Lower leg skin (tissue), 4 donors: ENCODE results near the gene C11orf98. TPM values are rescaled to one million over a fixed set of nuclear protein-coding genes. Genes with fewer than 3 reads are reported as not detected.
"Not testable (repeated sequence)": the region's sequence is repeated elsewhere in the genome, so short reads cannot be mapped to it uniquely, and the experiment has no call there.

Experiments
- DNase-seq, 2 donors: peaks; one replicate each; pipeline ENCODE4 v3.0.0-alpha.2; 2019; ENCODE audit warnings: low spot score in 2 of 2
- H3K4me3 ChIP-seq: fragments of 200-600 bp; sonication (generic); 2 replicates; pipeline ENCODE4 v1.5.1; 2017; ENCODE audit warnings: mild to moderate bottlenecking, low read depth; ENCODE audit not compliant: poor library complexity, severe bottlenecking
- CTCF ChIP-seq, 3 donors: fragments of 450-650 bp; IDR thresholded peaks; one replicate each; pipeline ENCODE4 v1.5.1; 2016; ENCODE audit warnings: antibody characterized with exemption in 3 of 3, mild to moderate bottlenecking in 3 of 3, moderate library complexity in 2 of 3
- POLR2A ChIP-seq, 2 donors: fragments of 450-650 bp; IDR thresholded peaks; one replicate each; pipeline ENCODE4 v1.6.1; 2016 to 2017; ENCODE audit warnings: antibody characterized with exemption in 2 of 2, mild to moderate bottlenecking in 1 of 2, moderate library complexity in 1 of 2
- WGBS, 2 donors: methylation state at CpG; one replicate each; pipeline ENCODE4 v1.1.5; 2018; 5-methylcytosine and 5-hydroxymethylcytosine counted together
- intact Hi-C: fragments of 100-400 bp; cut with DNase I; formaldehyde crosslinking; loops from one replicate; pipeline ENCODE4 v1.15.0; 2023; ENCODE audit warnings: low total_unique reads
- total RNA-seq, 4 donors: library from RNA; depleted of rRNA; stranded (reverse); fragments of >200 nt; gene quantifications; one replicate each; pipeline ENCODE4 v1.1.0, GENCODE V29; 2016

The C11orf98 gene
- total RNA-seq, 4 donors from 2014 or later, result 21.3 to 58.4 (median 31.4) TPM

- peak; percentile 92 to 98 for DNase-seq
- no peak for TF ChIP-seq POLR2A (IDR thresholded peaks at IDR 0.05)
- TF ChIP-seq CTCF (IDR thresholded peaks at IDR 0.05), result no peak
- intact Hi-C loops, result no loop called here
- WGBS, 2 donors, result 9 to 13% methylated on average over 18 to 35 of the region's 55 CpGs
- H3K4me3 ChIP-seq, result peak within 1 kb of the TSS; percentile 78
These were observed 14.0 kb upstream of the C11orf98 start, which contains the start of gene UBXN1 for GRCh38 chr11:62678770-62679696. Gene UBXN1 (minus strand): TSS chr11:62679073. CDS start chr11:62678923, 150 bp downstream.

- intact Hi-C loops, result no loop called here
- no peak for DNase-seq
- WGBS, 2 donors, result 3 to 7% methylated on average over 13 to 16 of the region's 16 CpGs
- no peak for TF ChIP-seq CTCF (IDR thresholded peaks at IDR 0.05)
- no peak for TF ChIP-seq POLR2A (IDR thresholded peaks at IDR 0.05)
- H3K4me3 ChIP-seq, result peak overlapping the region; percentile 78
These were observed 13.4 kb upstream of the C11orf98 start for GRCh38 chr11:62678433-62678769.

GRCh38 chr11:62677714-62678113, 12.7 kb upstream of the C11orf98 start:
- intact Hi-C loops, result no loop called here
- TF ChIP-seq POLR2A (IDR thresholded peaks at IDR 0.05) (no peak), CTCF (IDR thresholded peaks at IDR 0.05) (no peak)
- no peak for DNase-seq
- H3K4me3 ChIP-seq, result no peak overlapping the region
- 77% methylated on average over 15 of the region's 15 CpGs for WGBS, 2 donors

- no peak overlapping the region for H3K4me3 ChIP-seq
- DNase-seq, result no peak
- intact Hi-C loops, result no loop called here
- TF ChIP-seq POLR2A (IDR thresholded peaks at IDR 0.05), result no peak
- no peak for TF ChIP-seq CTCF (IDR thresholded peaks at IDR 0.05)
- WGBS, 2 donors, result 75 to 82% methylated on average over 6 of the region's 6 CpGs
These were observed 12.1 kb upstream of the C11orf98 start for GRCh38 chr11:62677156-62677555.

GRCh38 chr11:62676698-62677097, 11.7 kb upstream of the C11orf98 start:
- 53 to 56% methylated on average over 6 of the region's 6 CpGs for WGBS, 2 donors
- DNase-seq, result no peak
- TF ChIP-seq POLR2A (IDR thresholded peaks at IDR 0.05) (no peak), CTCF (IDR thresholded peaks at IDR 0.05) (no peak)
- intact Hi-C loops, result no loop called here
- H3K4me3 ChIP-seq, result no peak overlapping the region

- intact Hi-C loops, H3K4me3 ChIP-seq, DNase-seq: not testable (repeated sequence)
- WGBS, 2 donors, result 95 to 97% methylated on average over 10 of the region's 10 CpGs
These were observed 10.4 kb upstream of the C11orf98 start for GRCh38 chr11:62675415-62675814.
